Esophagus muscularis mucosa (tissue), 4 donors: ENCODE results near the gene STX16. TPM values are rescaled to one million over a fixed set of nuclear protein-coding genes. Genes with fewer than 3 reads are reported as not detected.

Experiments
- DNase-seq: peaks from one replicate; pipeline ENCODE4 v3.0.0-alpha.2; 2017; ENCODE audit errors: extremely low spot score
- H3K27ac ChIP-seq, 4 donors: fragments of 200-600 bp; sonication (generic); replicated peaks in 1 of 4; 1 replicate in 3 of 4; 2 replicates in 1 of 4; pipeline ENCODE4 v1.5.1; 2016 to 2019; ENCODE audit warnings: mild to moderate bottlenecking in 1 of 4
- H3K27me3 ChIP-seq, 4 donors: fragments of 200-600 bp; sonication (generic); one replicate each; pipeline versions ENCODE4 v1.5.1 to v1.6.0; 2016 to 2019
- H3K36me3 ChIP-seq, 4 donors: fragments of 200-600 bp; sonication (generic); one replicate each; pipeline ENCODE4 v1.5.1; 2016 to 2019
- H3K4me1 ChIP-seq, 4 donors: fragments of 200-600 bp; sonication (generic); one replicate each; pipeline ENCODE4 v1.5.1; 2016 to 2019
- H3K4me3 ChIP-seq, 4 donors: fragments of 200-600 bp; sonication (generic); 1 replicate in 2 of 4; 2 replicates in 2 of 4; pipeline ENCODE4 v1.5.1; 2016 to 2019; ENCODE audit warnings: mild to moderate bottlenecking in 4 of 4, moderate library complexity in 1 of 4
- H3K9me3 ChIP-seq, 4 donors: fragments of 200-600 bp; sonication (generic); 1 replicate in 3 of 4; 2 replicates in 1 of 4; pipeline ENCODE4 v1.5.1; 2016 to 2019
- CTCF ChIP-seq, 3 experiments: fragments of 200-600 bp in 2 of 3; fragments of 450-650 bp in 1 of 3; sonication (generic) in 2 of 3; IDR thresholded peaks; one replicate each; pipeline ENCODE4 v1.5.1; 2017 to 2019; ENCODE audit warnings: antibody characterized with exemption in 3 of 3, mild to moderate bottlenecking in 2 of 3, moderate library complexity in 1 of 3
- EP300 ChIP-seq: sonication (generic); formaldehyde crosslinking; IDR thresholded peaks from one replicate; pipeline ENCODE4 v1.6.1; 2017; ENCODE audit warnings: antibody characterized with exemption
- POLR2A ChIP-seq: fragments of 450-650 bp; IDR thresholded peaks from one replicate; pipeline ENCODE4 v1.6.1; 2017; ENCODE audit warnings: antibody characterized with exemption, moderate library complexity, mild to moderate bottlenecking, low read depth
- POLR2AphosphoS5 ChIP-seq, 2 donors: sonication (generic); formaldehyde crosslinking; IDR thresholded peaks; one replicate each; pipeline ENCODE4 v1.6.1; 2017; ENCODE audit warnings: antibody characterized with exemption in 2 of 2
- WGBS: methylation state at CpG from one replicate; pipeline ENCODE4 v1.1.5; 2018; 5-methylcytosine and 5-hydroxymethylcytosine counted together
- intact Hi-C: fragments of 100-400 bp; cut with DNase I; formaldehyde crosslinking; loops from one replicate; pipeline ENCODE4 v1.15.1; 2023
- total RNA-seq, 4 donors: library from RNA; depleted of rRNA; stranded (reverse); fragments of >200 nt; gene quantifications; one replicate each; pipeline versions ENCODE4 v1.1.0 to v1.2.1, GENCODE V29; 2016

The STX16 gene
- total RNA-seq, 4 donors from 2014 or later = 36.6 to 57.7 (median 43.5) TPM

- H3K9me3 ChIP-seq = no peaks in the 10 kb centered on the region
- WGBS = 93% methylated on average over 18 of the region's 18 CpGs
- no peaks in the 10 kb centered on the region for H3K27me3 ChIP-seq
- TF ChIP-seq POLR2AphosphoS5 (IDR thresholded peaks at IDR 0.05) (no peak), POLR2A (no peak), CTCF (IDR thresholded peaks at IDR 0.05) (no peak), EP300 (no peak)
- H3K27ac ChIP-seq = no peak overlapping the region
- H3K36me3 ChIP-seq = peaks cover 31 to 96% (median 82%) of the 10 kb centered on the region in 4 donors
- intact Hi-C loops = no loop called here
- no peak overlapping the region for H3K4me3 ChIP-seq
- peaks cover 0 to 9% (median 2%) of the 10 kb centered on the region in 4 donors for H3K4me1 ChIP-seq
- DNase-seq = no peak
Measured at GRCh38 chr20:58675146-58675584, 24.1 kb downstream of the STX16 start.

- TF ChIP-seq EP300 (no peak), CTCF (IDR thresholded peaks at IDR 0.05) (no peak), POLR2AphosphoS5 (IDR thresholded peaks at IDR 0.05) (no peak), POLR2A (no peak)
- Histone ChIP-seq H3K9me3 (no peaks in the 10 kb centered on the region), H3K27me3 (no peaks in the 10 kb centered on the region), H3K4me1 (peaks cover 0 to 5% (median under 1%) of the 10 kb centered on the region in 4 donors), H3K4me3 (no peak overlapping the region), H3K27ac (no peak overlapping the region), H3K36me3 (peaks cover 34 to 96% (median 82%) of the 10 kb centered on the region in 4 donors)
- intact Hi-C loops = no loop called here
- peak; percentile 45 for DNase-seq
- WGBS = 80% methylated on average over 17 of the region's 17 CpGs
Measured at GRCh38 chr20:58675641-58676040, 24.6 kb downstream of the STX16 start.

GRCh38 chr20:58676161-58676560, 25.1 kb downstream of the STX16 start:
- TF ChIP-seq POLR2A (no peak), POLR2AphosphoS5 (IDR thresholded peaks at IDR 0.05) (no peak), CTCF (IDR thresholded peaks at IDR 0.05) (no peak), EP300 (no peak)
- Histone ChIP-seq H3K36me3 (peaks cover 34 to 95% (median 82%) of the 10 kb centered on the region in 4 donors), H3K9me3 (no peaks in the 10 kb centered on the region), H3K4me1 (peaks cover 0 to under 1% (median 0%) of the 10 kb centered on the region in 4 donors), H3K27me3 (no peaks in the 10 kb centered on the region), H3K27ac (no peak overlapping the region), H3K4me3 (no peak overlapping the region)
- intact Hi-C loops = no loop called here
- WGBS = 89% methylated on average over 19 of the region's 19 CpGs
- peak; percentile 57 for DNase-seq

GRCh38 chr20:58677079-58677604, 26.1 kb downstream of the STX16 start:
- no peak overlapping the region for H3K4me3 ChIP-seq
- no peaks in the 10 kb centered on the region for H3K27me3 ChIP-seq
- WGBS = 92% methylated on average over 5 of the region's 5 CpGs
- H3K9me3 ChIP-seq = no peaks in the 10 kb centered on the region
- no peak overlapping the region for H3K27ac ChIP-seq
- peaks cover 34 to 87% (median 76%) of the 10 kb centered on the region in 4 donors for H3K36me3 ChIP-seq
- TF ChIP-seq POLR2A = no peak
- TF ChIP-seq EP300 = no peak
- no peak for TF ChIP-seq CTCF (IDR thresholded peaks at IDR 0.05)
- TF ChIP-seq POLR2AphosphoS5 (IDR thresholded peaks at IDR 0.05) = no peak
- H3K4me1 ChIP-seq = no peaks in the 10 kb centered on the region
- DNase-seq = peak; percentile 31
- intact Hi-C loops = no loop called here

- intact Hi-C loops = no loop called here
- H3K4me1 ChIP-seq = no peaks in the 10 kb centered on the region
- no peaks in the 10 kb centered on the region for H3K27me3 ChIP-seq
- 89% methylated on average over 5 of the region's 5 CpGs for WGBS
- DNase-seq = peak; percentile 45
- H3K4me3 ChIP-seq = no peak overlapping the region
- peaks cover 34 to 80% (median 71%) of the 10 kb centered on the region in 4 donors for H3K36me3 ChIP-seq
- no peaks in the 10 kb centered on the region for H3K9me3 ChIP-seq
- H3K27ac ChIP-seq = no peak overlapping the region
- TF ChIP-seq POLR2AphosphoS5 (IDR thresholded peaks at IDR 0.05) (no peak), POLR2A (no peak), EP300 (no peak), CTCF (IDR thresholded peaks at IDR 0.05) (no peak)
Measured at GRCh38 chr20:58677808-58678207, 26.7 kb downstream of the STX16 start.
